Posterior cingulate gyrus (tissue), 11 donors: ENCODE measurements around the gene NT5C3B.

ENCODE experiments used
- DNase-seq, 10 donors: peaks; one replicate each; pipeline versions ENCODE4 v3.0.0 to v3.0.0-alpha.2; 2020 to 2021; ENCODE audit warnings: mixed read lengths in 3 of 10
- intact Hi-C: fragments of 100-400 bp; cut with DNase I; formaldehyde crosslinking; loops from one replicate; pipeline ENCODE4 v1.15.1; 2023

Gene NT5C3B

GRCh38 chr17:41812381-41813151 is 23.5 kb downstream of the NT5C3B start, which contains the start of gene FKBP10:
Gene FKBP10, plus strand, starts transcription at chr17:41813004. Its CDS starts 31 bp downstream, at chr17:41813035.
- peak in 5 of 10 donors; percentile 10 to 45 (median 28) for DNase-seq
- intact Hi-C loops = no loop called here

GRCh38 chr17:41811549-41812380 is 24.3 kb downstream of the NT5C3B start, which contains the start of gene P3H4:
Gene P3H4, minus strand, starts transcription at chr17:41811949. Its CDS starts 34 bp downstream, at chr17:41811915.
- intact Hi-C loops = no loop called here
- peak; percentile 56 to 97 (median 81) for DNase-seq

- intact Hi-C loops = no loop called here
- DNase-seq = no peak
Observed at GRCh38 chr17:41810659-41811548, 25.1 kb downstream of the NT5C3B start.

- intact Hi-C loops = no loop called here
- no peak for DNase-seq
Observed at GRCh38 chr17:41806685-41807445, 29.2 kb downstream of the NT5C3B start.

- intact Hi-C loops = no loop called here
- peak in 2 of 10 donors; percentile 29 to 86 for DNase-seq
Observed at GRCh38 chr17:41803049-41804020, 32.7 kb downstream of the NT5C3B start.

- intact Hi-C loops = loop anchor here (1.0 kb wide), 1 partner anchor 63 kb away; no protein-coding TSS in a partner anchor
- peak; percentile 57 to 97 (median 84) for DNase-seq
Observed at GRCh38 chr17:41801374-41802271, 34.4 kb downstream of the NT5C3B start.

- intact Hi-C loops = loop anchor here (1.0 kb wide), 1 partner anchor 62 kb away; no protein-coding TSS in a partner anchor
- no peak for DNase-seq
Observed at GRCh38 chr17:41800601-41801373, 35.2 kb downstream of the NT5C3B start.

- no peak for DNase-seq
- intact Hi-C loops = no loop called here
Observed at GRCh38 chr17:41799366-41799765, 36.7 kb downstream of the NT5C3B start.

GRCh38 chr17:41797377-41797776 is 38.7 kb downstream of the NT5C3B start:
- DNase-seq = no peak
- intact Hi-C loops = no loop called here

GRCh38 chr17:41796121-41796895 is 39.7 kb downstream of the NT5C3B start:
- intact Hi-C loops = no loop called here
- no peak for DNase-seq

- intact Hi-C loops = no loop called here
- no peak for DNase-seq
Observed at GRCh38 chr17:41794540-41794975, 41.5 kb downstream of the NT5C3B start.

- DNase-seq = no peak
- intact Hi-C loops = no loop called here
Observed at GRCh38 chr17:41793784-41794539, 42.1 kb downstream of the NT5C3B start.

- intact Hi-C loops = no loop called here
- DNase-seq = no peak
Observed at GRCh38 chr17:41792845-41793783, 42.9 kb downstream of the NT5C3B start.

GRCh38 chr17:41787021-41787418 is 49.0 kb downstream of the NT5C3B start:
- DNase-seq = no peak
- intact Hi-C loops = no loop called here
